ENCODE results near the gene FUBP1. TPM values are rescaled to one million over a fixed set of nuclear protein-coding genes. Genes with fewer than 3 reads are reported as not detected.

Gene FUBP1
- total and polyA plus RNA-seq, 2 donors (not counting 1 experiment from before 2014, with no cell fraction given), result 95.8 to 249 TPM

GRCh38 chr1:78009276-78009675 lies 30.4 kb upstream of the FUBP1 start:
- no peak overlapping the region for H3K4me2 ChIP-seq (replicated peaks; ENCODE audit: low read depth, low read length, poor library complexity, severe bottlenecking)
- peaks cover 16% of the 10 kb centered on the region for H3K79me2 ChIP-seq (ENCODE audit: control insufficient read depth, insufficient read depth, low read length)
- ATAC-seq (ENCODE audit: low read depth) (no peak), DNase-seq (no peak)
- CTCF ChIA-PET, result no interaction called here
- no peaks in the 10 kb centered on the region for H3K27me3 ChIP-seq (replicated peaks in 1 of 4; ENCODE audit: control extremely low read depth in 1 of 4, control insufficient read depth in 3 of 4, insufficient read depth in 4 of 4, low read length in 3 of 4)
- WGBS (ENCODE audit: insufficient coverage), result no CpG with 5 or more reads among the region's 3 CpGs
- no peak overlapping the region for H3K9ac ChIP-seq (ENCODE audit: low read length)
- no peak overlapping the region for H3K4me3 ChIP-seq (ENCODE audit: control extremely low read depth in 1 of 5, extremely low read depth in 1 of 5, insufficient read depth in 1 of 5, low read depth in 2 of 5, low read length in 4 of 5)
- Mint-ChIP-seq H3K27me3 (no peaks in the 10 kb centered on the region), H3K4me1 (peaks cover 31% of the 10 kb centered on the region), H3K4me3 (no peak overlapping the region), H3K27ac (no peak overlapping the region), H3K9me3 (ENCODE audit: insufficient read depth) (no peaks in the 10 kb centered on the region)
- no peaks in the 10 kb centered on the region for H4K20me1 ChIP-seq (ENCODE audit: control insufficient read depth, insufficient read depth, low read length, poor library complexity, severe bottlenecking)
- intact Hi-C loops (cut with micrococcal nuclease), result no loop called here
- peaks cover 0 to 14% of the 10 kb centered on the region in 2 donors for H3K4me1 ChIP-seq (ENCODE audit: control insufficient read depth in 2 of 2, insufficient read depth in 2 of 2, low read length in 2 of 2)
- POLR2A ChIA-PET, result no interaction called here
- TF ChIP-seq CTCF (IDR thresholded peaks at IDR 0.05) (no peak), EZH2 (IDR thresholded peaks at IDR 0.05; ENCODE audit: borderline replicate concordance, insufficient read depth, low read depth, low read length, poor library complexity, severe bottlenecking) (no peak)
- H2AFZ ChIP-seq (ENCODE audit: insufficient read depth, low read depth, low read length, poor library complexity, severe bottlenecking), result no peak overlapping the region
- H3K27ac ChIP-seq (ENCODE audit: low read length in 2 of 2), result no peak overlapping the region
- no peaks in the 10 kb centered on the region for H3K9me3 ChIP-seq (ENCODE audit: control extremely low read depth in 1 of 3, control insufficient read depth in 2 of 3, insufficient read depth in 1 of 3, low read length in 2 of 3)
- no peaks in the 10 kb centered on the region for H3K36me3 ChIP-seq (replicated peaks in 1 of 2; ENCODE audit: control extremely low read depth in 1 of 2, control insufficient read depth in 1 of 2, extremely low read depth in 1 of 2, insufficient read depth in 2 of 2, low read length in 1 of 2)

GRCh38 chr1:78007677-78008341 lies 28.9 kb upstream of the FUBP1 start:
- CTCF ChIA-PET, result no interaction called here
- no peak overlapping the region for H3K4me3 ChIP-seq (ENCODE audit: control extremely low read depth in 1 of 5, extremely low read depth in 1 of 5, insufficient read depth in 1 of 5, low read depth in 2 of 5, low read length in 4 of 5)
- no peak overlapping the region for H3K27ac ChIP-seq (ENCODE audit: low read length in 2 of 2)
- peaks cover 0 to 20% of the 10 kb centered on the region in 2 donors for H3K4me1 ChIP-seq (ENCODE audit: control insufficient read depth in 2 of 2, insufficient read depth in 2 of 2, low read length in 2 of 2)
- no peaks in the 10 kb centered on the region for H3K27me3 ChIP-seq (replicated peaks in 1 of 4; ENCODE audit: control extremely low read depth in 1 of 4, control insufficient read depth in 3 of 4, insufficient read depth in 4 of 4, low read length in 3 of 4)
- H3K27ac Mint-ChIP-seq, result no peak overlapping the region
- DNase-seq, result no peak
- no peaks in the 10 kb centered on the region for H3K9me3 Mint-ChIP-seq (ENCODE audit: insufficient read depth)
- no peak overlapping the region for H2AFZ ChIP-seq (ENCODE audit: insufficient read depth, low read depth, low read length, poor library complexity, severe bottlenecking)
- ATAC-seq (ENCODE audit: low read depth), result no peak
- no peak overlapping the region for H3K4me2 ChIP-seq (replicated peaks; ENCODE audit: low read depth, low read length, poor library complexity, severe bottlenecking)
- H3K4me1 Mint-ChIP-seq, result peaks cover 41% of the 10 kb centered on the region
- H3K27me3 Mint-ChIP-seq, result no peaks in the 10 kb centered on the region
- H3K4me3 Mint-ChIP-seq, result no peak overlapping the region
- H3K36me3 ChIP-seq (replicated peaks in 1 of 2; ENCODE audit: control extremely low read depth in 1 of 2, control insufficient read depth in 1 of 2, extremely low read depth in 1 of 2, insufficient read depth in 2 of 2, low read length in 1 of 2), result no peaks in the 10 kb centered on the region
- no peaks in the 10 kb centered on the region for H3K9me3 ChIP-seq (ENCODE audit: control extremely low read depth in 1 of 3, control insufficient read depth in 2 of 3, insufficient read depth in 1 of 3, low read length in 2 of 3)
- no CpG with 5 or more reads among the region's 4 CpGs for WGBS (ENCODE audit: insufficient coverage)
- H3K79me2 ChIP-seq (ENCODE audit: control insufficient read depth, insufficient read depth, low read length), result peaks cover 16% of the 10 kb centered on the region
- no peaks in the 10 kb centered on the region for H4K20me1 ChIP-seq (ENCODE audit: control insufficient read depth, insufficient read depth, low read length, poor library complexity, severe bottlenecking)
- H3K9ac ChIP-seq (ENCODE audit: low read length), result no peak overlapping the region
- TF ChIP-seq EZH2 (IDR thresholded peaks at IDR 0.05; ENCODE audit: borderline replicate concordance, insufficient read depth, low read depth, low read length, poor library complexity, severe bottlenecking), result no peak
- no peak for TF ChIP-seq CTCF (IDR thresholded peaks at IDR 0.05)
- intact Hi-C loops (cut with micrococcal nuclease), result no loop called here
- POLR2A ChIA-PET, result no interaction called here
